Measurements from ENCODE around the gene CCDC134. TPM values are rescaled to one million over a fixed set of nuclear protein-coding genes. Genes with fewer than 3 reads are reported as not detected.

The CCDC134 gene
- total and polyA plus RNA-seq, 2 of the 13 experiments (the other 11 are each of a cell fraction or from before 2014, with no cell fraction given) = 4.8 to 17.4 TPM

DNA sequence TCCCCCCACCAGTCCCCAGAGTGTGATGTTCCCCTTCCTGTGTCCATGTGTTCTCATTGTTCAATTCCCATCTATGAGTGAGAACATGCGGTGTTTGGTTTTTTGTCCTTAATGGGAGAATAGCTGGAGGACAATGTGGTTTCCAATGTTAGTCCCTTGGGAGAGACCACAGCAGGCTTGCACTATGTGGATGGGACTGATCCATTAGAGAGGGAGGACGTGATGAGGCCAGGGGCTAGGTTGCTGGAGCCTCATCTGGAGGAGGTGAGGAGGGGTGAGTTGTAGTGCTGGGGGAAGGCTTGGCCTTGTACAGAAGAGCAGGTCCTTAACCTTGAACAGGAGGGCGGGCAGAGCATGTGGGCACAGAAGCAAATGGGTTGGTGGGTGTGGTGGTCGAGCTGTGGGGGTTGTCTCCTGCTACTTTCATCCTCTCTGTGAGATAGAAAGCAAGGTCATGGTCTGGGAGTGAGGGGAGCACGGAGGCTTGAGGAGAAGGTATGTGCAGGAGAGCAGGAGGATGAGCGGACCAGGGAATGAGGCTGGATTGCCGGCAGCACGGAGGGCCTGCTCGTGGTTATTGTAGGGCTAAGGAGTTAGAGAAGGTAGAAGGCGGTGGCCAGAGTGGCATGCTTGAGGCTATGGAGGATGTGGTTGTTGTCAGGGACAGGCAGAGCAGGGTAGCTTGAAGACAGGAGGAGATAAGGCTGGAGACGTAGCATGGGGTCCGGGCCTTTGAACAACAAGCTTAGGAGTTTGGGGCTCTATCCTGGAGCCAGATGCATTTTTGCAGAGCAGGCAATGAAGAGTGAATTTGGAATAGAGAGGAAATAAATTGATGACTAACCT lies 21.2 kb downstream of the CCDC134 start:
- Histone ChIP-seq H3K4me1 (ENCODE audit: insufficient read depth, low read length) (no peaks in the 10 kb centered on the region), H3K27me3 (ENCODE audit: control insufficient read depth in 1 of 2, insufficient read depth in 2 of 2, low read length in 2 of 2) (no peaks in the 10 kb centered on the region), H3K79me2 (ENCODE audit: insufficient read depth, low read length) (no peaks in the 10 kb centered on the region), H2AFZ (ENCODE audit: low read length) (no peak overlapping the region), H3K27ac (ENCODE audit: extremely low read length, insufficient read depth, low read length) (no peak overlapping the region), H3K9ac (ENCODE audit: insufficient read depth, low read depth, low read length) (no peak overlapping the region), H3K4me2 (ENCODE audit: low read depth, low read length) (no peak overlapping the region), H4K20me1 (ENCODE audit: insufficient read depth, low read length) (no peaks in the 10 kb centered on the region), H3K9me3 (ENCODE audit: low read length) (no peaks in the 10 kb centered on the region), H3K36me3 (replicated peaks in 1 of 2; ENCODE audit: control insufficient read depth in 1 of 2, insufficient read depth in 2 of 2, low read length in 2 of 2) (peaks cover 1 to 38% of the 10 kb centered on the region in 2 experiments; a peak in 4 of 5 replicates), H3K4me3 (replicated peaks in 1 of 3; ENCODE audit: insufficient read depth in 1 of 3, low read depth in 2 of 3, low read length in 3 of 3) (no peak overlapping the region)
- WGBS (ENCODE audit: low lambda C conversion rate) = 90% methylated on average over 12 of the region's 12 CpGs
- ATAC-seq = no peak
- FAIRE-seq = no peak
- TF ChIP-seq ZMAT3 (CRISPR knock-in tag; conservative IDR thresholded peaks at IDR 0.05) = no peak
- no peak for TF ChIP-seq FOXP1 (IDR thresholded peaks at IDR 0.05)
- no peak for TF ChIP-seq FOXP1 (CRISPR knock-in tag; IDR thresholded peaks at IDR 0.05)
- TF ChIP-seq POLR2A (IDR thresholded peaks at IDR 0.05; ENCODE audit: insufficient read depth in 1 of 2, low read depth in 2 of 2, low read length in 2 of 2) = no peak
- TF ChIP-seq ZNF790 (CRISPR knock-in tag; IDR thresholded peaks at IDR 0.05; ENCODE audit: borderline replicate concordance) = no peak
- no peak for TF ChIP-seq ZNF451 (CRISPR knock-in tag; IDR thresholded peaks at IDR 0.05)
- TF ChIP-seq ZKSCAN1 (IDR thresholded peaks at IDR 0.05; ENCODE audit: low read length) = no peak
- TF ChIP-seq, protein P1, sequence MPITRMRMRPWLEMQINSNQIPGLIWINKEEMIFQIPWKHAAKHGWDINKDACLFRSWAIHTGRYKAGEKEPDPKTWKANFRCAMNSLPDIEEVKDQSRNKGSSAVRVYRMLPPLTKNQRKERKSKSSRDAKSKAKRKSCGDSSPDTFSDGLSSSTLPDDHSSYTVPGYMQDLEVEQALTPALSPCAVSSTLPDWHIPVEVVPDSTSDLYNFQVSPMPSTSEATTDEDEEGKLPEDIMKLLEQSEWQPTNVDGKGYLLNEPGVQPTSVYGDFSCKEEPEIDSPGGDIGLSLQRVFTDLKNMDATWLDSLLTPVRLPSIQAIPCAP (CRISPR knock-in tag; IDR thresholded peaks at IDR 0.05; ENCODE audit: low read depth) = no peak
- TF ChIP-seq ZSCAN12 (CRISPR knock-in tag; IDR thresholded peaks at IDR 0.05) = no peak
- TF ChIP-seq, protein P2, sequence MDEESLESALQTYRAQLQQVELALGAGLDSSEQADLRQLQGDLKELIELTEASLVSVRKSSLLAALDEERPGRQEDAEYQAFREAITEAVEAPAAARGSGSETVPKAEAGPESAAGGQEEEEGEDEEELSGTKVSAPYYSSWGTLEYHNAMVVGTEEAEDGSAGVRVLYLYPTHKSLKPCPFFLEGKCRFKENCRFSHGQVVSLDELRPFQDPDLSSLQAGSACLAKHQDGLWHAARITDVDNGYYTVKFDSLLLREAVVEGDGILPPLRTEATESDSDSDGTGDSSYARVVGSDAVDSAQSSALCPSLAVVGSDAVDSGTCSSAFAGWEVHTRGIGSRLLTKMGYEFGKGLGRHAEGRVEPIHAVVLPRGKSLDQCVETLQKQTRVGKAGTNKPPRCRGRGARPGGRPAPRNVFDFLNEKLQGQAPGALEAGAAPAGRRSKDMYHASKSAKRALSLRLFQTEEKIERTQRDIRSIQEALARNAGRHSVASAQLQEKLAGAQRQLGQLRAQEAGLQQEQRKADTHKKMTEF (CRISPR knock-in tag; IDR thresholded peaks at IDR 0.05) = no peak
- TF ChIP-seq, protein P3, sequence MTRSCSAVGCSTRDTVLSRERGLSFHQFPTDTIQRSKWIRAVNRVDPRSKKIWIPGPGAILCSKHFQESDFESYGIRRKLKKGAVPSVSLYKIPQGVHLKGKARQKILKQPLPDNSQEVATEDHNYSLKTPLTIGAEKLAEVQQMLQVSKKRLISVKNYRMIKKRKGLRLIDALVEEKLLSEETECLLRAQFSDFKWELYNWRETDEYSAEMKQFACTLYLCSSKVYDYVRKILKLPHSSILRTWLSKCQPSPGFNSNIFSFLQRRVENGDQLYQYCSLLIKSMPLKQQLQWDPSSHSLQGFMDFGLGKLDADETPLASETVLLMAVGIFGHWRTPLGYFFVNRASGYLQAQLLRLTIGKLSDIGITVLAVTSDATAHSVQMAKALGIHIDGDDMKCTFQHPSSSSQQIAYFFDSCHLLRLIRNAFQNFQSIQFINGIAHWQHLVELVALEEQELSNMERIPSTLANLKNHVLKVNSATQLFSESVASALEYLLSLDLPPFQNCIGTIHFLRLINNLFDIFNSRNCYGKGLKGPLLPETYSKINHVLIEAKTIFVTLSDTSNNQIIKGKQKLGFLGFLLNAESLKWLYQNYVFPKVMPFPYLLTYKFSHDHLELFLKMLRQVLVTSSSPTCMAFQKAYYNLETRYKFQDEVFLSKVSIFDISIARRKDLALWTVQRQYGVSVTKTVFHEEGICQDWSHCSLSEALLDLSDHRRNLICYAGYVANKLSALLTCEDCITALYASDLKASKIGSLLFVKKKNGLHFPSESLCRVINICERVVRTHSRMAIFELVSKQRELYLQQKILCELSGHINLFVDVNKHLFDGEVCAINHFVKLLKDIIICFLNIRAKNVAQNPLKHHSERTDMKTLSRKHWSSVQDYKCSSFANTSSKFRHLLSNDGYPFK (CRISPR knock-in tag; IDR thresholded peaks at IDR 0.05; ENCODE audit: borderline replicate concordance) = no peak
- intact Hi-C loops (cut with micrococcal nuclease; ENCODE audit: unreplicated experiment) (loop anchor here (5.0 kb wide), 1 partner anchor 36 kb away; no protein-coding TSS in a partner anchor), in situ Hi-C loops (cut with HindIII; ENCODE audit: extremely low pct_ligation_motif_present, low pct_unique_long_range_greater_than_20kb) (no loop called here)
- DNase-seq (ENCODE audit: low spot score) = no peak
- no TSS peak for BruUV-seq (replicated peaks)
- ChIA-PET POLR2A (no interaction called here), CTCF (ENCODE audit: low intra/inter-chr PET ratio, low total read pairs) (interaction anchor here (1.6 to 2.2 kb wide), 2 partner anchors 36 to 120 kb away, joined by 6 to 15 read pairs; no protein-coding TSS in a partner anchor)
